Stimulated activated CD4-positive, alpha-beta T cell treated with anti-CD3 and anti-CD28 coated beads, Interleukin-4, amount 100 ng/mL, for 1 hour (primary cell): ENCODE results near the gene NR3C1.
A peak's percentile ranks its signal among the peaks of the same experiment; 100 is the strongest.

Source experiments
- DNase-seq: peaks from one replicate; pipeline ENCODE4 v3.0.0-alpha.2; 2020

The NR3C1 gene

GRCh38 chr5:143403593-143404415, at the start of gene NR3C1:
Gene NR3C1, minus strand, starts transcription at chr5:143403686. Its CDS starts 2,847 bp downstream, at chr5:143400839.
- peak; percentile 86 for DNase-seq

- DNase-seq = no peak
Observed at GRCh38 chr5:143449772-143450171, 46.3 kb upstream of the NR3C1 start.

GRCh38 chr5:143448518-143448917, 45.0 kb upstream of the NR3C1 start:
- no peak for DNase-seq

GRCh38 chr5:143447983-143448382, 44.5 kb upstream of the NR3C1 start:
- DNase-seq = no peak

DNA sequence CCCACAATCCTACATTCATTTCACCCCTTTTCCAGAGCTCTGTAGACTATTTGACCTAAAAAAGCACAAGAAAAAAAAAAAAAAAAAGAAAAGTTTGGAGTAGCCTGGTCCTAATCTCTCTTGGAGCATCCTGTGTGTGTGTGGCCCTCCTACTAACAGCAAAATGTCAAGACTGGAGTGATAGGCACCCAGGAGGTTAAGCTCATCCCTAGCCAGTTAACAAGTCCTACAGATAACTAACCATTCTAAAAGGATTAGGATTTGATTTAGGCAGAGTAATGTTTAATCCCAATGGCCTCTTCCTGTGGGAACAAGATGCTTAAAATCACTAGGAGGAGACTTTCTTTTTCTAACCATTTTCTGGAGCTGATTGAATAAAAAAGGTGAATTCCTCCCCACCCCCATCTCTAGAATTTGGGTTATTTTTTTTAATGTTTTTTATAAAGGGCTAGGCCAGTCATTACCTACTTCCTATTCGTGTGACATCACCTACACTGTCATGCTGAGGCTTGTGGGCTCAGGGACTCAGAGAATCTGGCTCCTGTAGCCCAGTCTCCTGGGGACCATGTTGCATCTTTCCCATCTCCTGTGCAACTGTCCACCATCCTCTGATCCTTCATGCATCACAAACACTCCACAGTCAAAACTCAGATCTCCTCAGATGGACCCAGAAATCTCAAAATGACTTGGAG, 43.2 kb upstream of the NR3C1 start:
- DNase-seq = no peak

- no peak for DNase-seq
Observed at GRCh38 chr5:143445776-143446175, 42.3 kb upstream of the NR3C1 start.

GRCh38 chr5:143443330-143443729, 39.8 kb upstream of the NR3C1 start:
- no peak for DNase-seq

DNA sequence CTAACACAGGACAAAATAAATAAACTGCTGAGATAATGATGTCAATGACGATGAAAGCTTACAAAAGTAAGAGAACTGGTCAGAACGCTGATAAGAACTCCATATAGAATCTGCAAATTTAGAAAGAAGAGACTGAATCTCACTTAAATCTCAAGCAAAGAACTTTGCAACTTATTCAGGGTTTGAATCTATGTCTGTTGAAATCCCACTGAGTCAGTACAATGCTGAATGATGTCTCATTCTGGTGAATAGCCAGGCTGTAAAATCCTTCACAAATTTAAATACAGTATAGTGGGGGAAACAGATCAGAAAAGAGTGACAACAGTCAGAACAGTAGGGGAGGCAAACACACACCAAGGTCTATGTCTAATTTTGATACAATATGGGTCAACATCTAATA, 38.9 kb upstream of the NR3C1 start:
- no peak for DNase-seq

- no peak for DNase-seq
Observed at GRCh38 chr5:143440448-143441115, 37.1 kb upstream of the NR3C1 start.

GRCh38 chr5:143437666-143438273, 34.3 kb upstream of the NR3C1 start:
- DNase-seq = no peak

DNA sequence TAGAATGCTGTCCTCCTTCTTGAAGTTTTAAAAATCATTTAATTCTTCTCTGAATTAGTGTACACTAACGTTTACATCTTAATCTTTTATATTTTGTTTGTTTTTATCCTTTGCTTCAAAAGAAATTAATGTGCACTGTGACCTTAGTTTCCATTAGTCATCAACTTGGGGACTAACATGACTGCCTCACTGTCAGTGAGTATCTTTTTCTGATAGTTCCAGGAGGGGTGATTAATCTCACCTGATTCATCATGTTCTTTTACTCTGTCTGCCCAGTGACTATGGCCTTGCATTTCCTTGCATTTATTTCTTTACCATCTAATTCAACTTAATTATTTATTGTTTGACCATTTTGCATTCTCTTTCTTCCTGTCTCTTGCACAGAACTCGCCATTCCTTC, 33.4 kb upstream of the NR3C1 start:
- no peak for DNase-seq

- no peak for DNase-seq
Observed at GRCh38 chr5:143435210-143435657, 31.7 kb upstream of the NR3C1 start.

GRCh38 chr5:143434261-143435209, 31.0 kb upstream of the NR3C1 start:
- DNase-seq = peak; percentile 49

DNA sequence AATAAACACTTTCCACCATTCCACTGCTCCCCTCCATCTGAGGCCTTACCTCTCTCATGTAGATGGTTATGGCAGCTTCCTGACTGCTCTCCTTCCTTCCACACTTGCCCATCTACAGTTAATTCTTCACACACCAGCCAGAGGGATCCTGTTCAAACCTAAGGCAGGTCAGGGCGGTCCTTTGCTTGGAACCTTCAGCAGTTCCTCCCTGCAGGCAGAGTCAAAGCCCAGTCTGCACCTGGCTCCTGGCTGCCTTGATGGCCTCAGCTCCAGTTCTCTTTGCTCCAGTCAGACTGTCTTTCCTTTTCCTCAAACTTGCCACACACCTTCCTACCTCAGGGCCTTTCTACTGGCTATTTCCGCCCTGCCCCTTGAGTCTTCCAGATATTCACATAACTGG, 30.2 kb upstream of the NR3C1 start:
- DNase-seq = no peak

DNA sequence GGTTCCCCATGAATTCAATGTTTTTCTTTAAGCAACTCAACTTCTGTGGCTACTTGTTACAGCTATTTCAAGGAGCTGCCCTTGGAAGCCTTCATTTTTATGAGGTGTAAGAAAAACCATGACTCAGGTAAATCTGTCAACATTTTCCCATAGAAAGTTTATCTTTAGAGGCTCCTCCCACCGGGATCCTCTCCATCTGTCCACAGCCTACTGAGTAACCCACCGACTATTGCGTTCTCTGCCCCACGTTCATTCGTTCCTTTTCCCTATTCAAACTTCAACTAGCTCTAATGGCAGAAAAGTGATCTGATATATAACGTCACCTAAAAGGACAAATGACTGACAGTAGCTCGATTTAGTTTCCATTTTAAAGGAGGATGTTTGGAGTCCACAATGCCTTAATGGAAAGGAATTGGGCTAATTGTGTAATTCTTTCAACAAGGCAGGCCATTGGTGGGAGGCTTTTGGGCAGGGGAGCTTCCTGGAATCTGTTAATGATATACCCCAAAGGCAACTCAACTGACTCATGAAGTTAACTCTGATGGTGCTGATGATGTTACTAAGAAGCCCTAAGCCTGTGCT, 29.3 kb upstream of the NR3C1 start:
- DNase-seq = no peak

- DNase-seq = peak; percentile 21
Observed at GRCh38 chr5:143431789-143432188, 28.3 kb upstream of the NR3C1 start.

- no peak for DNase-seq
Observed at GRCh38 chr5:143428738-143429420, 25.4 kb upstream of the NR3C1 start.

DNA sequence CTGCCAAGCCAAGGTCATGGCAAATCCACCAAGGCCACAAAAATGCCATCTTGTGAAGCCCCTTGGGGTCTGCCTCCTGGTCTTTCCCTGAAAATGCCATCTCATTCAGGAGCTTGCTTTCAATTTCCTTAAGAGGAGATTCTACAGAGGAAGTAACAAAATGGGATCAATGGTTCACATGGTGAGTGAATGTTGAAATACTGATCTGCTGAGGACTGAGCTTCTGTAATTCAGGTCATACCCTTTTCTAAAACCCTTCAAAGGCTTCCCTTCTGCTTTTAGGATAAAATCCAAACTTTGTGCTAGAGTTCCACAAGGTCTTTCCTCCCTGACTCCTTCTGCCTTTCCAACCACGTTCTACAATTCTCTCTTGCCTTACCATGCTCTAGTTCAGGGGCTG, 24.7 kb upstream of the NR3C1 start:
- DNase-seq = no peak

- DNase-seq = no peak
Observed at GRCh38 chr5:143427122-143427735, 23.7 kb upstream of the NR3C1 start.

DNA sequence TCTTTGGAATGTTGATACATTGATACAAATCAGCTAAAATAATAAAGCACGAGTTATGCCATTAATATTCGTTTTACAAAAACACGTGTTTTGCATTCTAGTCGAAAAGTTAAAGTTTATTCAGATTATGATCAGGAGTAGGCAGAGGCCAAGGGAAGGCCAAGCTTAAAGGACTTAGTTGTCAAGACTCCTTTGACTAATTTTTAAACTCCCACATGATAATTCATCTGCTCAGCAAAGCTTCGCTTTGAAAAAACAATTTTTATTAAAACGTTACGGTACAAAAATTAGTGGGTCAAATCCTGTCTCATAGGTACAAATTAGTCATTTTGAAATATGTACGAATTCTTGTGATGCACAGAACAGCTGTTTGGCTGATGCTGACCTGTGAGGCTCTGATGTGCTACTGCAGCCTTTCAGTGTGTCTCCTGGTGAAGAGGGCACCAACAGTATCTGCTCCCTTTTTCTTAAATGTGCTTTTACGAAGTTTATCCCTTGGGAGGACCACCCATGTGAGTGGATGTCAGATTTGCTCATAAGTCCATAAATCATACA, 23.0 kb upstream of the NR3C1 start:
- DNase-seq = no peak
